AG08396 (cell line): ENCODE measurements around the gene CLNK.

Experiments
- DNase-seq: peaks from one replicate; pipeline ENCODE4 v3.0.0; 2012; ENCODE audit warnings: low spot score, mixed read lengths

CLNK gene

DNA sequence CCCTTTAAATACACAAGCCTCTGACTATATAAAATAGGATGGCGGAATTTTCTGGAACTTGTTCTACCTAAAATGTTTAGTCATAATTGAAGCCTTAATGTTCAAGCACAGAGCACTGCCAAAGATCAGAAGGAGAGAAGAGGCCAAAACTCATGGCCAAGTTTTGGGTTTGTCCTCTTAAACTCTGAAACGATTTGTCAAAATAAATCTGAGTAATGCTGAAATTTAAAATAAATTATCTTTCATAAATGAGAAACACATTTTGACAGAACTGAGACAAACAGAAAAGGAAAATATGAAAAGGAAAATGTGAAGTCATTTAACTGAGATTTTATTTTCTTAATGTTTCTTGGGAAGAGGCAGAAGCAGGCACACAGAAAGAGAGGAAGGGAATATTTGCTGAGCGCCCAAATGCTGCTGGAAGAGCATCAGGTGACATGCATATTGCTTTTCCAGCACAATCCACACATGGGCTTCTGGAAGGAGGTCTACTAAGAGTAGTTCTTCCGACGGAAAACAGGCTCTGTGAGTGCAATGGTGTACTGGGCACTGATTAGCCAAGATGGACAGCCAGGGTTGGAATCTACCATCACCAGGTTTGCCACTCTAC, 179.9 kb downstream of the CLNK start:
- no peak for DNase-seq

DNA sequence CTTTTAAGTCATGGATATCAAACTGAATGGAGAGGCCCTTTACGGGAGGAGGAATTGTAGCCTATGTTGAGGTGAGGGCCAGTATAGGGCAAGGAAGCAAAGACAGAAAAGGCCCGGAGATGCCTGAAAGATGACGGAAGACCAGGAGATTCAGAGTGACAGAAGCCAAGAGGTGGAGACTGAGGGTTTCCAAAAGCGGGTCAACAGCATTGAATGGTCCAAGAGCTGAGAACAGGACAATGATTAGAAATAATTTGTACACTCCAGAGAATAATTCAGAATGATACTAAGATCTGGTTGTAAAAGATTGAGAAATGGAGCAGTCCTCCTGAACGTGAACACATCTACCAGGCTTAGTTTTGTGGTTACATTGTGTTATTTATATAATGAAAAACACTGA, 181.9 kb downstream of the CLNK start:
- no peak for DNase-seq

DNA sequence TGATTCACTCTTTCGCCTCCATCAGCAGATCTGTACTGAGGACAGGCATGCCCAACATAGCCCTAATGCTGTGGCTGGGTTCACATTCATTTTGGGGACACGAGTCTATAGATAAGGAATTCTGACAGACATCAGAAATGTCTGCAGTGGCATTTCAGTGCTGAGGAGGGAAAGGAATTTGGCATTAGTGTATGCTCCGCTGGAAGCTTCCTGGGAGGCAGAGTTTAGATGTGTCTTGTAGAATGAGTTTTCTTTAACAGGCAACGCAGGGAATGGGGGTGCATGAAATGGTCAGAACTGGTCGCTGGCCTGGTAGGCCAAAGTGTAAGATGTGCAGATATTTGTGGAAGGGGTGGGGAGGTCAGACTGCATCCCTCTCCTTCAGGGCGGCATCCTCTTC, 183.8 kb downstream of the CLNK start:
- DNase-seq, result no peak

DNA sequence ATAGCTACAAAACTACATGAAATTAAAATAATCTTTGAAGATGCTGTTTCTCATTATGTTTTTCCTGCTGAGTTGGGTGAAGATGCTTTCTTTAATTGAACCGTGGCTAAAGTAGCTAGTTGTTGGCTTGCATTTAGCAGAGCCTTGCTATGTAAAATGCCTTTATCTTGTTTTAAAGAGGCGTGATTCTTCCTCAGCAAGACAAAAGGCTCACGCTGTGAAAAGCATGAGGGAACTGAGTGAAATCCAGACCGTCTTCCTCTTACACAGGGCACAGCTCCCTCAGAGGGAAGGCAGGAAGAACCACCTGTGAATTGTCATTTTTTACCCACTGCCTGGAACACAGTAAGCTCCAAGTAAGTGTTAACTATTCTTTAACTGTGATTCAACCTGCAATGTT, 188.4 kb downstream of the CLNK start:
- no peak for DNase-seq

DNA sequence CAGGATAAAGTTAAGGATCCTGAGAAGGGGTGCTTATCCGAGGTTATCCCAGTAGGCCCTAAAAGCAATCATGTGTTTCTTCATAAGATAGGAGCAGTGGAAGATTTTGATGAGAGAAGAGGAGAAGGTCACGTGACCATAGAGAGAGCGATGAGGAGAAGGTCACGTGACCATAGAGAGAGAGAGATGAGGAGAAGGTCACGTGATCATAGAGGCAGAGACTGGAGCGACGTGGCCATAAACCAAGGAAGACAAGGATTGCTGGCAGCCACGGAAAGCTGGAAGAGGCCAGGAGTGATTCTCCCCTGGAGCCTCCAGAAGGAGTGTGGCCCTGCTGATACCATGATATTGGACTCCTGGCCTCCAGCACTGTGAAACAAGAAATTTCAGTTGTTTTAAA, 188.9 kb downstream of the CLNK start:
- DNase-seq, result no peak

DNA sequence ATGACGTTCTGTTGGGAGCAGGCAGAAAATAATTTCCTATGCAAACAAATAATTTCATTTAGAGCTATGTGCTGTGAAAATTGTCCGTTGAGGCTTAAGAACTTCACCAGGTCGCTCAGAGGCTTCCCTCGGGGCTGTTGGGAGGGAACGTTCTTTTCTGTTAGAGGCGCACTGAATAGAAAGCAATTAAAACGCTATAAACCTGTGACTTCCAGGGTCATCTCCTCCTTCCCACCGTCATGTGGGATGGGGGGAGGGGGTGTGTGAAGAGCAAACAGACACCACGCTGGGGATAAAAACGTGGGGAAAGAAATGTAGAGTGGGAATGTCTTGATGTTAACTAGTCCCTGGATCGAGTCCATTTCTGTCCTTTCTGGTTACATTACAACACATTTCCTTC, 192.1 kb downstream of the CLNK start:
- no peak for DNase-seq

DNA sequence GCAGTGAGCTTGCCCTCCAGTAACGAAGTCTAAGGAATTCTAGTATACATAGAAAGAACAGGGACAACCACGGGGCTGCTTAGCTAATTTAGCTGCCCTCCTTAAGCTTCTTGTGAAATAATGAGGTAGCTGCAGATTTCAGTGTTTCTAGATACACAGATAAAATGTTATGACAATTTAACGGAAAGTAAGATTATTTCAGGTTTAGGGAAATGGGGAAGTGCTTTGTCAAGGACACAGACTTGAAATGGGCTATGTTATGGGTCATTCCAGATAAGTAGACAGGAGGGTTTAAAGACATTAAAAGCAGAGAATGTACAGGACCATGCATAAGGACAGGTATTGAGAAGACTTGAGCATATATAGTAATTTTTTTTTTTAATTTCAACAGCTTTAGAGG, 193.2 kb downstream of the CLNK start:
- DNase-seq, result no peak

DNA sequence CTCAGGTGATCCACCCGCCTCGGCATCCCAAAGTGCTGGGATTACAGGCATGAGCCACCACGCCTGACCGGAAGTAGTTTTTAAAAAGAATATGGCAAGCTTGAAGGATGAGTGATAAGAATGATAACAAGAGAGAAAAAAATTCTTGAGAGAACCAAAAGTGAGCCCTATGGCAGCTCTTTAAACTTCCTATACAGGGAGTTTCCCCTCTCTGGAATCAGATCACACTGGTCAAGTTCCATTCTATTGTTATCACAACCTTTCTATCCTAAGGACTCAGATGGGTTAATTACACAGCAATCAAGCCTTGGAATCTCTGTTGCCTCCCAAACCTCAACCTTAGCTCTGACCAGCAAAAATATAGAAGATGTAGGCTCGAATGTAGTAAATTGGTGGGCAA, 193.6 kb downstream of the CLNK start:
- no peak for DNase-seq

DNA sequence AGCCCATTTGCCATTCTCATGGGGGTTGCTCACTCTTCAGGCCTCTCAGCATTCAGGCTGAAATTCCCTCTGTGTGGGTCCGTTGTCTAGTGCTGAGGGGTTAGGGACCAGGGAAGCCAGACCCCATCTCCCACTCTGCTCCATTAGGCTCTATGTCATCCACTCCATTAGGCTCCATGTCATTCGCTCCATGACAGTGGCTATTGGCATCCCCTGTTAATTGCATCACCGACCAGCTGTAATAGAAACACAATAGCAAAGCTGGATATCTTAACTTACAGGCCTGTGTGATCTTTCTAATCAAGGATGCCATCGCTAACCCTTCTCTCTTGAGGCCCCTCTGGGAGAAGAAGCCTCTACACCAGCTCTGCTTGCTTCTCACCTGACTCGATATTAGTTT, 201.7 kb downstream of the CLNK start:
- no peak for DNase-seq

DNA sequence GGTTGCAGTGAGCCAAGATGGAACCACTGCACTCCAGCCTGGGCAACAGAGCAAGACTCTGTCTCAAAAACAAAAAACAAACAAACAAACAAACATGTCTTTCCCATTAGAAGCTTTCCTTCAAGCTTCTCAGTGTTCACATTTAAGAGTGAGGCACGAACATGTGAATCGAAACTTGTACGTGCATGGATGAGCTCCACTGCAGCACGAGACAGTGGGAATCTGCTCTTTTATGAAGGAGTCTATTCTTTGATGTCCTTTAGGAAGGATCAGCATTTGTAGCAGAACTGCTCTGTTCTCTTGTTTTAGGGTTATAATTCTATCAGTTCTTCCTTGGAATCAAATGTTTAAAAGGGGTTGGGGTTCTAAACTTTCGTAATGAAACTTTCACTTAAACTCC, 204.0 kb downstream of the CLNK start:
- DNase-seq, result no peak

DNA sequence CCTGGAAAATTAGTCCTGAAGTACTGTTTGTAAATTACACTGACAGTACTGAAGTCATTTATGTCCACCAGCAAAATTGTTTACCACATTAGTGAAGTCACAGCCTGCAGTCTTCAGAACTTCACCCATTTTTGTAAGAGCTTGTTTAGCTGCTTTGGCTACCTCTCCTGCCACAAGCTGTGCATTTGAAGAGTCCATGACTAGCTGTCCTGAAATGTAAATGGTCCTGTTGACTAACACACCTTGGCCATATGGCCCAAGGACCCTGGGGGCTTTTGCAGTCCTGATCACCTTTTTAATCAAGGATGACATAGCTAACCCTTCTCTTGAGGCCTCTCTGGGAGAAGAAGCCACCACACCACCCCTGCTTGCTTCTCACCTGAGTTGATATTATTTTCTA, 205.9 kb downstream of the CLNK start:
- DNase-seq, result no peak

DNA sequence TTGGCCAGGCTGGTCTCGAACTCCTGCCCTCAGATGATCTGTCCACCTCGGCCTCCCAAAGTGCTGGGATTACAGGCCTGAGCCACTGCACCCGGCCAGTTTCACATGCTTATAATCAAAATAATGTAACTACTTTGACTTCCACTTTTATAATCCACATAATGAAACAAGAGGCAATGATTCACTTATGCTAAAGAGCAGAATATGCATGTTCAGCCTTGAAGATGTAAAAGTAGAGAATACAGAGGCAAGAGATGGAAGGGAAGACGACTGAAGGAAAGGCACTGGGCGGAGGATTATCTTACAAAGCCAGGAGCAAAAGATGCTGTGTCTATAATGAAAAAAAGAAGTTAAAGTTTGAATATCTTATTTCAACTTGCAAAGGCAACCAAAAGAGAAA, 214.1 kb downstream of the CLNK start:
- no peak for DNase-seq

DNA sequence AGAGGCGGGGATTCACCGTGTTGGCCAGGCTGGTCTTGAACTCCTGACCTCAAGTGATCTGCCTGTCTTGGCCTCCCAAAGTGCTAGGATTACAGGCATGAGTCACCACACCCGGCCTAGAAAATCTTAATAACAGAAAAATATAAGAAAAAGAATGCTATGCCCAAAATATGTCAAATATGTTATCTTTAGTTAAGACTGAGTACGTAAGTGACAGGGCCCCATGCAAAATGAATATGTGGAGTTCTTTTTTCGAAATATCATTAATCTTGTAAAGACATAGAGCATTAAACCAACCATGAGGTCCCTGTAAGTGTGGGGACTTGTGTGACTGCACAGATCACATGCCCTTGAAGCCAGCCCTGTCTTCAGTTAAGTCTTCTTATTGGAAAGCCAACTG, 218.4 kb downstream of the CLNK start:
- DNase-seq, result no peak

DNA sequence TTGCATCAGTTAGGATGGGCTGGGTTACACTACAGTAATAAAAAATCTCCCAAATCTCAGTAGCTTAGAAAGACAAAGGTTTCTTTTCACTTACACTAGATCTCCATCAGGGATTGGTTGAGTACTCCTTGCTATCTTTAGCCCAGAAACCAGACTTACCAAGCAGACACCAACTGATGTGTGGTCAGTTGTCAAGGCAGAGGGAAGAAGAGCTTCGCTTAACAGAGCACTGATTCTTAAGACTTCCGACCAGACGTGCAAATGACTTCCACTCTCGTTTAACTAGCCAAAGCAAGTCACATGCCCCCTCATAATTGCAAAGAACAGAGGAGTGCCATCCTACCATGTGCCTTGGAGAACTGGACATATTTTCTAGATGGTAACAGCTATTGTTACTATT, 221.7 kb downstream of the CLNK start:
- no peak for DNase-seq

DNA sequence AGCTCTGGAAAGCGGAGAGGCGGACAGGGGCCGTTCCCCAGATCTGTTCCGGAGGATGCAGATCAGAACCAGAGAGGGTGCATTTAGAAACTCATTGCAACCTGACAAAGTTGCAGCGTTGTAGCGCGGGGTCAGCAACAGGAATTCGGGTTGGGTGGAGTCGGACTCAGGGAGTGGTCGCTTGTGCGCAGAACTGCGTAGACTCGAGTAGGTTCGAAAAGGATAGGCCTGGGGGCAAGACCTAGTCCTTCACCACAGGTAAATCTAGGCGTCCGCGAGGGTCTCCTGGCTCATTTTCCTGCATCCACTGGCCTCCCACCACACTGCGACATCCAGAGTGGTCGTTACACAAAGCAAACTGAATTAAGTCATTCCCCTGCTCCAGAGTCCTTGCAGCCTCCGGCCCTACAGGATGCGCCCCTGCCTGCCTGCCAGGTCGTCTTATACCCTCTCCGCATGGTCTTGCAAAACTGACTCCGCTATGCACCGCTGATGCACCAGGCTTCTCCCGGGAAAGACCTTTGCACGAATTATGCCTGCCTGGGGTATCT, 222.6 kb downstream of the CLNK start:
- no peak for DNase-seq

DNA sequence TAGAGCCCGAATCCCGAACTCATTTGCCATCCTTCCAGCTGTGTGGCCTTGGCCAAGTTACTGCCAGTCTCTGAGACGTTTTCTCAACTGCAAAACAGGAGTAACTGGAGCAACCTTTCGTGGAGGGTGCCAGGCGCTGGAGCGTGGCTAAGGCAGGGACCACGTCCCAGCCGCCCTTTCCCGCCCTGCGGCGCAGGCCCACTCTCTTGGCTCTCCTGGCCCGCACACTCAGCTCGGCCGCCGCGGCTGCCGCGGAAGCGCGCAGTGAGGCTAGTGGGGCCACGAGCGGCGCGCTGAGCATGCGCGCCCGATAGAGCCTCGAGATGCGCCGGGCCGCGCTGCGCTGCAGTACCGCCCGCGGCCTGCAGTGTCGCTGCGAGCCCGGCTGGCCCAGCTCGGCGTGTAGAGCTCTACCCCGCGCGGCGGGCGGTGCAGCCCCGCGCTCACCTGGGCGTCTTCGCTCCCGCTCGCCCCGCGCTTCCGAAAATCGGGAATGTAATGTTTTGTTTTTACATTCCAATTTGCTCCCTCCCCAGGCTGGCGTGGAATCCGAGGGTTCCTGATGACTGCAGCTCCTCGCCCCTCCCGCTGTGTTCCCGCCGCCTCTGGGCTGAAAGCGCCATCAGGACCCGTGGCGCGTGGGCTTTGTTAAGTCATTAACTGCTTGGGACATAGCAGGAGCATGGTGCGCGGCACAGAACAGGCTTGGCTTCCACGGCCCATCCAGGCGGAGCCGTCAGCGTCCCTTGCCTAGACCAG, 223.3 kb downstream of the CLNK start:
- peak; percentile 73 for DNase-seq

DNA sequence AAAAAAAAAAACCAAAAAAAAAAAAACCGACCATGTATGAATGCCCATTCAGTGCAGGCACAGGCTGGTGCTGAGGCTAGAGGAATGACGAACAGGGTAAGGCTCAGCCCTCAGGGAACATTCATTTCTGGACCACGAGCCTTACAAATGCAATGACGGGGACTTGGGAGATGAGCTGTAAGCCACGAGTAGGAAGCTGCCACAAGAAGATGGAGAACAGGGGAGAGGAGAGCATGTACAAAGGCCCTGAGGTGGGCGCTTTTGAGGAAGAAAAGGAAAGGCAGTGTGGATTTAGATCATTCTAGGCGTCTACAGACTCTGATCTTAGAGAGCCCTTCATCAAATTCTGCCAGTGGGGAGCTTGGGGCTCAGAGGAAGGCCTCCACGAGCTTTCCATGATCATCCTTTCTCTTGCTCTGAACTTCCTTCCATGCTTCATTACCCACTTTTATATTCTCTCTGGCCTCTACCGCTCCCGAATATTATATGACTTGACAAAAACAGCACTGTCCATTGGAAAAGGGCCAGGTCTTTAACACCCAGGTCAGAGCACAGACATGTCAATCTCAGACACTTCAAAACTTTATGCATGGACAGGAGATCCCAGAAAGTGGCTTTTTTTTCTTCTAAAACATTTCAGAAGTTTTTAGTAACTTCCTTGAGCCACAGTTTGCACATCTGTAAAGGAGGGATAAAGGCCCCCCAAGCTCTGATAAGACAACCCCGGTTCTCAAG, 224.1 kb downstream of the CLNK start:
- no peak for DNase-seq

DNA sequence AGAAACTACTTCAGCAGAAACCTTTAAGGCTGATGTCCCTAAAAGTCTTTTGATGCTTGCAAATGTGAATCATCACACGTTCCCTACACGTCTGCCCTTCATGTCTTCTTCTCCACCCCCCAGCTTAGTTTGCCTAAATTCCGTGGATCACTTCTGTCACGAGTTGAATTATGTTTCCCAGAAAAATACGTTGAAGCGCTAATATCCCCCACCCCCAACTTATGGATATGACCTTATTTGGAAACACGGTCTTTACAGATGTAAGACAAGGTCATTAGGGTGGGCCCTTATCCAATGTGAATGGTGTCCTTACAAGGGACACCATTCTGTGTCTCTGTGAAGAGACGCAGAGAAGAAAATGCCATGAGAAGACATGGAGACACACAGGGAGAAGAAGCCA, 225.3 kb downstream of the CLNK start:
- no peak for DNase-seq

DNA sequence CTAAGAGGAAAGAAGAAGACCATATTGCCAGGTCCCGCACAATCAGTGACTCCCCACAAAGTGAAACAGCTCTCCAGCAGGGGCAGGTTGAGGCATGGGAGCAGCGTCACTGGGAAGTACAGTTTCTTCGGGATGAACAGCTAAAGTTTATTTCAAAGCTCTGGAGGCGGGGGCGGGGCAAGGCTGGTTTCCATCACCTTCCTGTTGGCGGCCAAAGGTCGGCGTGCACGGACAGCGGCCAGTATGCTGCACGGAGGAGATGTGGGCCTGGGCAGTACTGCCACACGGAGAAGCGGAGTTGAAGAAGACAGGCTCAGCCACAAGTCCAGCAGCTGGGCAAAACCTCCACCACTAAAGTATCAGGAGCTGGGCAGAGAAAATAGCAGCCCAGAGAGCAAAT, 226.4 kb downstream of the CLNK start:
- DNase-seq, result no peak

DNA sequence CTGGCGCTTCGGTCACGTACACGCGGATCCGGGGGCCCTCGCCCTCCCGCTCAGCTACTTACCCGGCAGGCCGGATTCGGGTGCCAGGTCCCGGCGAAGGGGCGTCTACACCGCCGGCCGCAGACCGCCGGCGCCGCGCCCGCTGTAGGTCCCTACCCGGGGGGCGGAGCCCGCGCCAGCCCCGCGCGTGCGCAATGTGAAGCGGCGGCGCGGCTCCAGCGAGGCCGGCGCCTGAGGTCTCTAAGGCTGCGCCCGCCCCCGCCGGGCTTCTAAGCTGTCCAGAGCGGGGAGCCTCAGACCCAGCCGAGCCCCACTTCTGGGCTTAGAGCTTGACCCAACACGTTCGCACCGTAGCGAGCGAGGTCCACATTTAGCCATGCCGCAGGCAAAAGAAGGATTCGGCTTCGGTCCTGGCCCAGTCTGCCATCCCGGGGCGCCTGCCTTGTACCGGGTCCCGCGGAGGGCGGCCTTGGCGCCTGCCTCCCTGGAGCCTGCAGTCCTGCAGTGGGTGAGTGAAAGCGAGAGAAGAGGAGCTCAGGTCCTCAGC, 227.2 kb downstream of the CLNK start, which contains the start of gene ZNF518B:
Gene ZNF518B, minus strand, starts transcription at position 172 of the 547 bp plus-strand sequence. CDS start 11,098 bp downstream, outside the sequence.
- peak; percentile 90 for DNase-seq

DNA sequence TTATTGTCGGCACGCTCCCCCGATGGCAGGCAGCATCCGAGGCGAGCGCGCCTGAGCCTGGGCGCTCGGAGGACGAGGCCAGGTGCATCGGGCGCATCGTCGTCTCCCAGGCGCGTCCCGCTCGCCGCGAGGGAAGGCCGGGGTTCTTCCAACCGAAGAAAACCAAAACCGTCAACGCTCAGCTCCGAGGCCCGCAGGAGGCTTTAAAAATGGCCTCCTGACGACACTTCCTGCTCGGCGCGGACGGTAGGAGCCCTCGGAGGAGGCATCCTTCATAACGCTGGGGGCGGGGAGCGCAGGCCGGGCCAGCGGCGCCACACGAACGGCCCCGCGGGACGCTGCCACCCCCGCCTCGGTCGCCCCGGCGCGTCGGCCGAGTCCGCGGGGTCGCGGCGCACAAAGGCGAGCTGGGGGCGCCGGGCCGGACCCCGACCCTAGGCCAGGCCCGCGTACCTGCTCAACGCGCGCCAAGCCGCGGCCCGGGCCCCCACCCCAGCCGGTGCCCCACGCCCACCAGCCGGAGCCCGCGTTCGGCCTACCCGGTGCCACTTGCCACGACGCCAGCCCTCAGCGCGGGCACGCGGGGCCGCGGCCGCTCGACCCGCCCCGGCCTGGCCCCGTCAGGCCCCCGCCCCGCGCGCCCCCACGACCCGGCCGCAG, 227.8 kb downstream of the CLNK start:
- peak; percentile 54 for DNase-seq

DNA sequence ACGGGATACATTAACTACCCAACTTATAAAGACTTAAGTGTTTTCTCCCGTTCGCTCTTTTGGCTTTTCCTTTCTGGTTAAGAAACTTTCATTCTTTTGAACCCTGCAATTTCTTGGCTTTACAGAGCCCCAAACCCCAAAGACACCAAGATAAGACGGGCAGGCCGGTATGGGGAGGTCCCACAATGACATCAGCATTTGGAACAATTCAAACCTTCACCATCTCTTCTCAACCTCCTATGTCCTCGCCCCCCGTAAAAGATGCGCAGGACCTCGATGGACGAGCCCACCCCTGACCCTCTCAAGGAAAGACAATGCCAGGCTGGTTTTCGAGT, 228.3 kb downstream of the CLNK start:
- DNase-seq, result no peak
